ENCODE data around the gene VASN. TPM values are rescaled to one million over a fixed set of nuclear protein-coding genes. Genes with fewer than 3 reads are reported as not detected.

VASN gene
- total RNA-seq, 1 donor from 2014 or later: 4.0 TPM

DNA sequence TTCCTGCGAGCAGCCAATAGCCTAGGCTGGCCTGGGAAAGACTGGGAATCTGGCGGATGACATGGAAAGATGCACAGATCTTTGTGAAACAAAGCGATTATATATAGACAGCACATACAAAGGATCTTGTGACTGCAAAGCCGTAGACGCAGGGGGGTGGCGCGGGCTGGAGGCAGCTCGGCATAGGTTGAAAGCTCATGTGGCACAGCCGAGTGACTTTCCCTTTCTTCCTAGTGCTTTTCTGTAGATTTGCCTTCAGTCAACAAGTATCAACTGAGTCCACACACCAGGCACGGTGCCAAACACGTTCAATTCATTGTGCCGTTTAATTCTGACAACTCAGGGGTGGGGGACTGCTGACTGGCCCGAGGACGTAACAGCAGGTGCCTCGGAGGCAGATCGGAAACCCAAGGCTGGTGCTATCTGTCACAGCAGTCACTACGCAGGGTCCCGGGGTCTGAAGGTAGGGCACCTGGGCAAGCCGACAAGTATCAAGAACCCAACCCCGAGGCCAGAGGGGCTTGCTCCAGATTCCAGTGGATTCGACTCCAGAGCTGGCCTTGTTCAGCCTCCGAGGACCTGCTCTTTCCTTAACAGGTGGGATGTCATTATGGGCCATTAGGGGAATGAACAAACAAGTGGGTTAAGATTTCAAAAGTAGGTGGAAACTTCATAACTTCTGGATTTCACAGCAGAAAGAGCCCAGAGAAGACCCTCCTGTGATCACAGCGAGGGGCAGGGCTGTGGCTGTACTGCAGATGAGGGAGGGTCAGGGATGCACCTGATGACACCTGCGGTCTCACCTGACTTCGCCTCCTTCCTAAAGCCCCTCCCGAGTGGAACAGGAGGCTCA is 26.4 kb upstream of the VASN start:
- Mint-ChIP-seq H3K4me1 (ENCODE audit: low read depth) (no peaks in the 10 kb centered on the region), H3K27me3 (no peaks in the 10 kb centered on the region), H3K9me3 (ENCODE audit: low read depth) (no peaks in the 10 kb centered on the region), H3K36me3 (ENCODE audit: insufficient read depth) (peaks cover 8% of the 10 kb centered on the region), H3K4me3 (ENCODE audit: low read depth) (no peak overlapping the region), H3K27ac (peak overlapping the region; percentile 90)
- TF ChIP-seq, protein P1, sequence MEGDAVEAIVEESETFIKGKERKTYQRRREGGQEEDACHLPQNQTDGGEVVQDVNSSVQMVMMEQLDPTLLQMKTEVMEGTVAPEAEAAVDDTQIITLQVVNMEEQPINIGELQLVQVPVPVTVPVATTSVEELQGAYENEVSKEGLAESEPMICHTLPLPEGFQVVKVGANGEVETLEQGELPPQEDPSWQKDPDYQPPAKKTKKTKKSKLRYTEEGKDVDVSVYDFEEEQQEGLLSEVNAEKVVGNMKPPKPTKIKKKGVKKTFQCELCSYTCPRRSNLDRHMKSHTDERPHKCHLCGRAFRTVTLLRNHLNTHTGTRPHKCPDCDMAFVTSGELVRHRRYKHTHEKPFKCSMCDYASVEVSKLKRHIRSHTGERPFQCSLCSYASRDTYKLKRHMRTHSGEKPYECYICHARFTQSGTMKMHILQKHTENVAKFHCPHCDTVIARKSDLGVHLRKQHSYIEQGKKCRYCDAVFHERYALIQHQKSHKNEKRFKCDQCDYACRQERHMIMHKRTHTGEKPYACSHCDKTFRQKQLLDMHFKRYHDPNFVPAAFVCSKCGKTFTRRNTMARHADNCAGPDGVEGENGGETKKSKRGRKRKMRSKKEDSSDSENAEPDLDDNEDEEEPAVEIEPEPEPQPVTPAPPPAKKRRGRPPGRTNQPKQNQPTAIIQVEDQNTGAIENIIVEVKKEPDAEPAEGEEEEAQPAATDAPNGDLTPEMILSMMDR (IDR thresholded peaks at IDR 0.05; ENCODE audit: unreplicated experiment): no peak
- DNase-seq (ENCODE audit: low spot score, unreplicated experiment): no peak

DNA sequence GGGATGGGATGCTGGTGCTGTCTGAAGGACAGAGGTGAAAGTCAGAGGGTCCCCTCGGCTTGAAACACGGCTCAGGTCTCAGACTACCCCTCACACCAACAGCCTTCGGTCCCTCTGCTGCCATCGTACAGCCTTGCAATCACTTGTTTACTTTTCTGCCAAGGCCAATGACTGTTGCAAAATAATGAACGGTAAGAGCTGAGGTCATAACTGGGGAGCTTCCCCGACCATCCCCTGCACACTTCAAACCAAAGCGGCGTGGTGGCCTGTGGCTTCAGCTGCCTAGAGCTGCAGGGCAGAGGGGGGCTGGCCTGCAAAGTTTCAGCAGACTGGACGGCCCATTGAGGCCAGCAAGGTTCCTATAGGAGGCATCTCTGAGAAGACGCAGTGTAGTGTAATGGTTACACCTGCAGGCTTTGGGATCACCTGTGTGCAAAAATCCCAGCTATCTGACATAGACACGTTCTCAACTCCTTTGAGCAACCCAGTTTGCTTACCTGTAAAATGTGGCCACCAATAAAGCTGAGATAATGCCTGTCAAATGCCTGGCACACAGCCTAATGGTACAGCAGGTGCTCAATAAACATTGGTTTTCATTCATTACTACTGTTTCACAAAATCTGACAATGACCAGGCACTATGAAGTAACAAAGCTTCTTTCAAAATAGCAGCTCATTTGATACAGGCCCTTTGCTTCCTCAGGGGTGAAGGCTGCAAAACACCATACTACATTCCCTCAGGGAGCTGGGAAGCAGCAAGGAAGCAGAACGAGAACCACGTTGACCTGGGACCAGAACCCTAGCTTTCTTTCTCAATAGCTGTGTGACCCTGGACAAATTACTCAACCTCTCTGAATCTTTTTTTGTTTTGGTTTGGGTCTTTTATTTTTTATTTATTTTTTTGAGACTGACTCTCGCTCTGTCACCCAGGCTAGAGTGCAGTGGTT is 25.5 kb upstream of the VASN start:
- Mint-ChIP-seq H3K9me3 (ENCODE audit: low read depth) (no peaks in the 10 kb centered on the region), H3K36me3 (ENCODE audit: insufficient read depth) (peaks cover 8% of the 10 kb centered on the region), H3K4me1 (ENCODE audit: low read depth) (peaks cover 3% of the 10 kb centered on the region), H3K4me3 (ENCODE audit: low read depth) (no peak overlapping the region), H3K27me3 (no peaks in the 10 kb centered on the region), H3K27ac (peak overlapping the region; percentile 59)
- TF ChIP-seq, protein P1 (IDR thresholded peaks at IDR 0.05; ENCODE audit: unreplicated experiment): no peak
- DNase-seq (ENCODE audit: low spot score, unreplicated experiment): no peak

DNA sequence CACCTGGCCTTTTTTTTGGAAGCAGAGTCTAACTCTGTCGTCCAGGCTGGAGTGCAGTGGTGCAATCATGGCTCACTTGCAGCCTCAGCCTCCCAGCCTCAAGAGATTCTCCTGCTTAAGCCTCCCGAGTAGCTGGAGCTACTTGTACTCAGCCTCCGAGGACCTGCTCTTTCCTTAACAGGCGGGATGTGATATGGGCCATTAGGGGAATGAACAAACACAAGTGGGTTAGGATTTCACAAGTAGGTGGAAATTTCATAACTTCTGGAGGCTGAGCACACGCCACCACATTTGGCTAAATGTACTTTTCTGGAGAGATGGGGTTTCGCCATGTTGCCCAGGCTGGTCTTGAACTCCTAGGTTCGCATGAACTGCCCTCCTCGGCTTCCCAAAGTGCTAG is 24.6 kb upstream of the VASN start:
- peaks cover 8% of the 10 kb centered on the region for H3K36me3 Mint-ChIP-seq (ENCODE audit: insufficient read depth)
- DNase-seq (ENCODE audit: low spot score, unreplicated experiment): no peak
- no peaks in the 10 kb centered on the region for H3K27me3 Mint-ChIP-seq
- H3K4me3 Mint-ChIP-seq (ENCODE audit: low read depth): no peak overlapping the region
- peaks cover 5% of the 10 kb centered on the region for H3K4me1 Mint-ChIP-seq (ENCODE audit: low read depth)
- H3K27ac Mint-ChIP-seq: no peak overlapping the region
- TF ChIP-seq, protein P1 (IDR thresholded peaks at IDR 0.05; ENCODE audit: unreplicated experiment): no peak
- no peaks in the 10 kb centered on the region for H3K9me3 Mint-ChIP-seq (ENCODE audit: low read depth)

DNA sequence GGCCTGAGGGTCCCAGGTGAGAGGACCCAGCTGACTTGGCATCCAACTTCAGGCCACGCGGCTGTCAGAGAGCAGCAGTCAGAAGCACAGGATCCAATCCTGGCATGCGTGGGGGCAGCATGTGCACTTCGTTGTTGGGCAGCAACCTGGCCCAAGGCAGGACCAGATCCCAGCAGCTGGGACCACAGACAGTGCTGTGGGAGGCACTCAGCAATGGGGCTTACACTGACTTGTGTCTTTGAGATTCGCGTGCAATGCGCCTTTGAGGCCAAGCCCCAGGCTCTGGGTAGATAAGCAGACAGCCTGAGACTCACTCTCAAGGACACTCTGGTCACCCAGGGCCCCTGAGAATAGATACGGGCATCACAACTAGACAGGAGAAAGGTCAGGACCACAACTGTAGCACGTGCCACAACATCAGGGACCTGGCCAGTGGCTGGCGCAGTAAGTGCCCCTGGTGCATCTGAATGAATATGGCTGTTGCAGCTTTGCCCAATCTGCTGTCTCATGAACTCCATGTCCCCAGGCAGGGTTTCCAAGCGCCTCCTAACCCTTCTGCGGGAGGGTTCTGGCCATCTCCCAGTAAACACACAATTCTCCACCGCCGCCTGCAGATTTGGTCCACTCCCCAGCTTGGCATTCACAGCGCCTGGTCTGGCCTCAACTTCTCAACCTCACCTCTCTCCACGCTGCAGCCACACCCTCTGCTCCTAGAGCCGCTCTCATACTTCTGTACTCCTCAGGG is 23.7 kb upstream of the VASN start:
- peak overlapping the region; percentile 33 for H3K27ac Mint-ChIP-seq
- no peaks in the 10 kb centered on the region for H3K9me3 Mint-ChIP-seq (ENCODE audit: low read depth)
- peaks cover 8% of the 10 kb centered on the region for H3K36me3 Mint-ChIP-seq (ENCODE audit: insufficient read depth)
- H3K27me3 Mint-ChIP-seq: no peaks in the 10 kb centered on the region
- H3K4me1 Mint-ChIP-seq (ENCODE audit: low read depth): peaks cover 5% of the 10 kb centered on the region
- no peak overlapping the region for H3K4me3 Mint-ChIP-seq (ENCODE audit: low read depth)
- no peak for DNase-seq (ENCODE audit: low spot score, unreplicated experiment)
- TF ChIP-seq, protein P1 (IDR thresholded peaks at IDR 0.05; ENCODE audit: unreplicated experiment): no peak

DNA sequence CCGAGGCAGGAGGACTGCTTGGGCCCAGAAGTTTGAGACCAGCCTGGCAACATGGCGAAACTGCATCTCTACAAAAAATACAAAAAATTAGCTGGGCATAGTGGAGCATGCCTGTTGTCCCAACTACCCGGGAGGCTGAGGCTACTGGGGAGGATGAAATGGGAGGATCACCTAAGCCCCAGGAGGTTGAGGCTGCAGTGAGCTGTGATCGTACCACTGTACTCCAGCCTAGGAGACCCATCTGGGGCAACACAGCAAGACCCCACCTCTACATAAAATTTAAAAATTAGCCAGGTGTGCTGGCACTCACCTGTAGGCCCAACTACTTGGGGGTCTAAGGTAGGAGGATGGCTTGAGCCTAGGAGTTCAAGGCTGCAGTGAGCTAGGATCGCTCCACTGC is 22.3 kb upstream of the VASN start:
- Mint-ChIP-seq H3K36me3 (ENCODE audit: insufficient read depth) (peaks cover 2% of the 10 kb centered on the region), H3K4me3 (ENCODE audit: low read depth) (no peak overlapping the region), H3K27ac (no peak overlapping the region), H3K27me3 (no peaks in the 10 kb centered on the region), H3K9me3 (ENCODE audit: low read depth) (no peaks in the 10 kb centered on the region), H3K4me1 (ENCODE audit: low read depth) (peaks cover 5% of the 10 kb centered on the region)
- no peak for DNase-seq (ENCODE audit: low spot score, unreplicated experiment)
- TF ChIP-seq, protein P1 (IDR thresholded peaks at IDR 0.05; ENCODE audit: unreplicated experiment): no peak

All from progenitor cell of endocrine pancreas (in vitro differentiated cells).